ENCODE measurements around the gene ABAT.

Gene ABAT

DNA sequence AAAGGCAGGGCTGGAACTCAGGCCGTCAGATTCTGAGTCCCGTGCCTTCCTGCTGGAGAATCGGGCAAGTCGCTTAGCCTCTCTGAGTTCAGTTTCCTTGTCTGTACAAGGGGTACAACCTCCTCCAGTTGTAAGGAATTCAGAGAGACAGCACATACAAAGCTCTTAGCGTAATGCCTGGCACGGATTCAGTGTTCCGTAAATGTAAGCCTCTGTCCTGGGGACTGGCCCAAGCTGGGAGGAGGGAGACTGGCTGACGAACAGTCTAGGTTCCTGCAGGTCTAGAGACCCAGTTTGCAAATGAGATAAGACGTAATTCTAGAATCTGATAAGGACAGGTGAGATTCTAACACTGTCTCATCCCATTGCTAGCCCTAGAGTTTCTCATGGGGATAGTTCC is 43.0 kb upstream of the ABAT start:
- no peak for DNase-seq (ENCODE audit: low read depth)
- no peak for TF ChIP-seq CTCF (IDR thresholded peaks at IDR 0.05; ENCODE audit: low read depth, low read length, missing control alignments)
- no peak overlapping the region for H3K4me3 ChIP-seq (ENCODE audit: low read depth, low read length)

DNA sequence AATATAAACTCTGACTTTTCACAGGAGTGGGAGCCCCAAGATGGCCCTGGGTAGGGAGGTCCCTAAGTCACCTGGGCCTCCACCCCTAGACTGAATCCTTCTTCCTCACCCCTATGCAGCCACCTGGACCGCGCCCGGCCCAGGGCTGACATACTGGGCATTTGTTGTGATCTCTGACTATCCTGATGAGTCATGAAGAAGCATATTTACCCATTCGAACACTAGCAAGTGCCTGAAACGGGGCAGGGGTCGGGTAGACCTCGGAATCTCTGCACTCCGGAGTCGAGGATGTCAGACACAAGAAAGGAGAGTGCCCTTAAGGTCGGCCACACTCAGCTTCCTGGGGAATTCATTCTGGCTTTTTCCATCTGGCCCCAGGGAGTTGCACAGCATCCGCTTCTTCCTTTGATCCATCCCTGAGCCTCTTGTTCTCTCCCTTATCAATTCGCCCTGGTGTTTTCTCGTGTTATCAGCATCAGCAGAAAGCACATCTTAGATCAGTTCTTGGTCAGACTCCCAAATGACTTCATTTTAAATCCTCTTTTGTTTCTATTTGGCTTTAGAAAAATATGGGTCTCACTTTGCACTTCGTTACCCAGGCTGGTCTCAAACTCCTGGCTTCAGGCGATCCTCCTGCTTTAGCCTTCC is 42.5 kb upstream of the ABAT start:
- no peak for TF ChIP-seq CTCF (IDR thresholded peaks at IDR 0.05; ENCODE audit: low read depth, low read length, missing control alignments)
- no peak for DNase-seq (ENCODE audit: low read depth)
- H3K4me3 ChIP-seq (ENCODE audit: low read depth, low read length) = no peak overlapping the region

DNA sequence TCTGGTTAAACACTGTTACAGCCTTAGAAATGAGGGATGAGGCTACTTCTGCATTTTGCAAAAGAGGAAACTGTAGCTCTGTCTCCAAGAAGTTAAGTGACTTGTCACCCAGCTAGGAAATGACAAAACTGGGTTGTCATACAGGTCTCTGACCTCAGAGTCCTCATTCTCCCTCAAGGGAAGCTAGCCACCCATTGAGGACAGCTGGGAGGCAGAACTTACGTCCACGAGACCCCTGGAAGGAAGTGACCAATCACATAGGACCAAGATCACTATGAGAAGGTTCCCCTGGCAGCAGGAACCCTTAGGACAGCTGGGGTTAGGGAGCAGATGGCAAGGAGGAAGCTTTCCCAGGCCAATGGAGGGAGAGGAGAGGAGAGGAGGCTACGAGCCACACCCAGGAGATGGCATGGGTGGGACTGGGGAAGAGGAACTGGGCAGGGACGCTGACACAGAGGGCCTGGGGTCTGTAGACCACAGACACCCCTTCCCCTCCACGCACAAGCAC is 41.7 kb upstream of the ABAT start:
- no peak overlapping the region for H3K4me3 ChIP-seq (ENCODE audit: low read depth, low read length)
- no peak for TF ChIP-seq CTCF (IDR thresholded peaks at IDR 0.05; ENCODE audit: low read depth, low read length, missing control alignments)
- no peak for DNase-seq (ENCODE audit: low read depth)

DNA sequence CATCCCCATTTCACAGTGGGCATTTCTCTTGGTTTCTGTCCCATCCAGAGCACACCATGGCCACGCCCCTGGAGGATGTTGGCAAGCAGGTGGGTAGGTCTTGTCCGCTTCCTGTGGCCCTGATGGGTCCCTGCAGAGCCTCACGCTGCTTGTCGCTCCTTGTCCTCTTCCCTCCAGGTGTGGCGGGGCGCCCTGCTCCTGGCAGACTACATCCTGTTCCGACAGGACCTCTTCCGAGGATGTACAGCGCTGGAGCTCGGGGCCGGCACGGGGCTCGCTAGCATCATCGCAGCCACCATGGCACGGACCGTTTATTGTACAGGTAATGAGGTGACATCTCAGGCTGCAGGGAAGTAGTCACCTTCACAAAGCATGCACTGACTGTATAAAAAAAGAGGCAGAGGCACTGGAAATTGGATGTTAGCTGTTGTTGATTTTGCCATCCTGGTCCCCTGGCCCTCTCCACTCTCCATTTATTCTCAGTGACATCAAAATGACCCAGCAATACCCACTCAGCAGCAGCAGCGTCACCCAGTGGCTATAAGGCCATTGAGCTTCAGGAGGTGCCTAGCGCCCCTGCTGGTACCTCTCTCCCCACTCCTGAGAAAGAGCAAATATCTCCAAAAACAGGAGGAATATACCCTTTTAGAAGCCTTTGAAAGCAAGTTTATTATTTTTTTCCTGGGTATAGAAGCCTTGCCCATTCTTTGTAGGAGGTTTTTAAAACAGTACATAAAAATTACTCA is 39.3 kb upstream of the ABAT start:
- no peak for DNase-seq (ENCODE audit: low read depth)
- TF ChIP-seq CTCF (IDR thresholded peaks at IDR 0.05; ENCODE audit: low read depth, low read length, missing control alignments) = peak; percentile 34

DNA sequence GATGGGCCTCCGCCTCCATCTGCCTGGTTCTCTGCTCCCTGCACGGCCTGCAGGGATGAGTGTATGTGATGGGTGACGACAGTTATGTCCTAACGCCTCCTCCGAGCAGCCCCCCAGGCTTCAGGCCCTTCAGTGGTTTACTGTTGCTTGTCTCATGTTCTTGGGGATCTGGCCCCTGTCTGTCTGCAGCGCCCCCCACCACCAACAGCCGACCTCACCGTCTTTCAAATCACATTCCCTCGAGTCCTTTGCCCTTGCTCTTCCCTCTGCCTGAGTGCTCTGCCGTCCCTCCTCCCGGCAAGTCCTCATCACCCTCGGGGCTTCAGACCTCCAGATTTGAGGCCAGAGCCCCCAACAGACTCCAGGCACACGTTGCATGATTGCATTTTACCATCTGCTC is 34.7 kb upstream of the ABAT start:
- no peak for DNase-seq (ENCODE audit: low read depth)
- H3K4me3 ChIP-seq (ENCODE audit: low read depth, low read length) = no peak overlapping the region
- no peak for TF ChIP-seq CTCF (IDR thresholded peaks at IDR 0.05; ENCODE audit: low read depth, low read length, missing control alignments)

More for the DNA sequence above, 39.3 kb upstream of the ABAT start:
- no peak overlapping the region for H3K4me3 ChIP-seq (ENCODE audit: low read depth, low read length)

- DNase-seq (ENCODE audit: low read depth) = no peak
- TF ChIP-seq CTCF (IDR thresholded peaks at IDR 0.05; ENCODE audit: low read depth, low read length, missing control alignments) = no peak
- H3K4me3 ChIP-seq (ENCODE audit: low read depth, low read length) = no peak overlapping the region
These were observed 32.7 kb upstream of the ABAT start for GRCh38 chr16:8641671-8642070.
